Peyer's patch (tissue), 4 donors: Measurements from ENCODE around the gene GPC6. TPM values are rescaled to one million over a fixed set of nuclear protein-coding genes. Genes with fewer than 3 reads are reported as not detected.
"Not testable (repeated sequence)": the region's sequence is repeated elsewhere in the genome, so short reads cannot be mapped to it uniquely, and the experiment has no call there.

Experiments
- DNase-seq, 3 donors: peaks; one replicate each; pipeline ENCODE4 v3.0.0-alpha.2; 2017 to 2019
- H3K27ac ChIP-seq, 4 donors: fragments of 200-600 bp; sonication (generic); one replicate each; pipeline ENCODE4 v1.5.1; 2016 to 2019
- H3K27me3 ChIP-seq, 2 donors: fragments of 200-600 bp; sonication (generic); one replicate each; pipeline ENCODE4 v1.5.1; 2019
- H3K36me3 ChIP-seq, 3 donors: fragments of 200-600 bp; sonication (generic); one replicate each; pipeline ENCODE4 v1.5.1; 2016 to 2019
- H3K4me1 ChIP-seq, 4 donors: fragments of 200-600 bp; sonication (generic); one replicate each; pipeline ENCODE4 v1.5.1; 2016 to 2019
- H3K4me3 ChIP-seq, 4 donors: fragments of 200-600 bp; sonication (generic); 1 replicate in 3 of 4; 2 replicates in 1 of 4; pipeline ENCODE4 v1.5.1; 2016 to 2019; ENCODE audit warnings: mild to moderate bottlenecking in 1 of 4
- H3K9me3 ChIP-seq, 4 donors: fragments of 200-600 bp; sonication (generic); one replicate each; pipeline ENCODE4 v1.5.1; 2016 to 2019; ENCODE audit warnings: mild to moderate bottlenecking in 1 of 4
- POLR2A ChIP-seq, 2 donors: fragments of 450-650 bp; IDR thresholded peaks; one replicate each; pipeline ENCODE4 v1.5.1; 2017; ENCODE audit warnings: antibody characterized with exemption in 2 of 2, mild to moderate bottlenecking in 2 of 2, moderate library complexity in 2 of 2
- total RNA-seq, 4 donors: library from RNA; depleted of rRNA; stranded (reverse); fragments of >200 nt; gene quantifications; one replicate each; pipeline ENCODE4 v1.1.0, GENCODE V29; 2016
- TF ChIP-seq, protein P1 (sequence below), 6 experiments: fragments of 450-650 bp in 4 of 6; fragments of 200-600 bp in 2 of 6; sonication (generic) in 1 of 6; IDR thresholded peaks; one replicate each; pipeline ENCODE4 v1.5.1; 2017 to 2019; ENCODE audit warnings: antibody characterized with exemption in 6 of 6, mild to moderate bottlenecking in 3 of 6, moderate library complexity in 1 of 6

The GPC6 gene
- total RNA-seq, 4 donors from 2014 or later, result 1.6 to 13.2 (median 2.6) TPM

GRCh38 chr13:94204163-94204562, 977.6 kb downstream of the GPC6 start:
- Histone ChIP-seq H3K4me1 (no peaks in the 10 kb centered on the region), H3K9me3 (no peaks in the 10 kb centered on the region), H3K27me3 (no peaks in the 10 kb centered on the region), H3K27ac (no peak overlapping the region), H3K4me3 (no peak overlapping the region), H3K36me3 (no peaks in the 10 kb centered on the region)
- TF ChIP-seq POLR2A (IDR thresholded peaks at IDR 0.05), result no peak
- TF ChIP-seq, protein P1, sequence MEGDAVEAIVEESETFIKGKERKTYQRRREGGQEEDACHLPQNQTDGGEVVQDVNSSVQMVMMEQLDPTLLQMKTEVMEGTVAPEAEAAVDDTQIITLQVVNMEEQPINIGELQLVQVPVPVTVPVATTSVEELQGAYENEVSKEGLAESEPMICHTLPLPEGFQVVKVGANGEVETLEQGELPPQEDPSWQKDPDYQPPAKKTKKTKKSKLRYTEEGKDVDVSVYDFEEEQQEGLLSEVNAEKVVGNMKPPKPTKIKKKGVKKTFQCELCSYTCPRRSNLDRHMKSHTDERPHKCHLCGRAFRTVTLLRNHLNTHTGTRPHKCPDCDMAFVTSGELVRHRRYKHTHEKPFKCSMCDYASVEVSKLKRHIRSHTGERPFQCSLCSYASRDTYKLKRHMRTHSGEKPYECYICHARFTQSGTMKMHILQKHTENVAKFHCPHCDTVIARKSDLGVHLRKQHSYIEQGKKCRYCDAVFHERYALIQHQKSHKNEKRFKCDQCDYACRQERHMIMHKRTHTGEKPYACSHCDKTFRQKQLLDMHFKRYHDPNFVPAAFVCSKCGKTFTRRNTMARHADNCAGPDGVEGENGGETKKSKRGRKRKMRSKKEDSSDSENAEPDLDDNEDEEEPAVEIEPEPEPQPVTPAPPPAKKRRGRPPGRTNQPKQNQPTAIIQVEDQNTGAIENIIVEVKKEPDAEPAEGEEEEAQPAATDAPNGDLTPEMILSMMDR (IDR thresholded peaks at IDR 0.05), result no peak
- no peak for DNase-seq

GRCh38 chr13:94204946-94205345, 978.3 kb downstream of the GPC6 start:
- H3K9me3 ChIP-seq, result no peaks in the 10 kb centered on the region
- TF ChIP-seq, protein P1 (IDR thresholded peaks at IDR 0.05), result no peak
- TF ChIP-seq POLR2A (IDR thresholded peaks at IDR 0.05), result no peak

GRCh38 chr13:94205896-94206295, 979.3 kb downstream of the GPC6 start:
- Histone ChIP-seq H3K36me3 (no peaks in the 10 kb centered on the region), H3K4me1 (no peaks in the 10 kb centered on the region), H3K27me3 (no peaks in the 10 kb centered on the region), H3K9me3 (no peaks in the 10 kb centered on the region), H3K4me3 (no peak overlapping the region), H3K27ac (no peak overlapping the region)
- no peak for DNase-seq
- TF ChIP-seq POLR2A (IDR thresholded peaks at IDR 0.05), result no peak

More at GRCh38 chr13:94204946-94205345, 978.3 kb downstream of the GPC6 start:
- Histone ChIP-seq H3K4me1 (no peaks in the 10 kb centered on the region), H3K4me3 (no peak overlapping the region), H3K36me3 (no peaks in the 10 kb centered on the region), H3K27me3 (no peaks in the 10 kb centered on the region), H3K27ac (no peak overlapping the region)
- DNase-seq, result no peak

GRCh38 chr13:94209117-94209516, 982.5 kb downstream of the GPC6 start:
- H3K4me3 ChIP-seq, result no peak overlapping the region
- no peaks in the 10 kb centered on the region for H3K36me3 ChIP-seq
- H3K9me3 ChIP-seq, result no peaks in the 10 kb centered on the region
- H3K4me1 ChIP-seq, result no peaks in the 10 kb centered on the region
- H3K27me3 ChIP-seq, result no peaks in the 10 kb centered on the region
- TF ChIP-seq, protein P1 (IDR thresholded peaks at IDR 0.05), result no peak
- TF ChIP-seq POLR2A (IDR thresholded peaks at IDR 0.05), result no peak
- no peak for DNase-seq
- no peak overlapping the region for H3K27ac ChIP-seq

- H3K27me3 ChIP-seq, DNase-seq, H3K36me3 ChIP-seq, H3K9me3 ChIP-seq, H3K4me1 ChIP-seq, H3K27ac ChIP-seq, H3K4me3 ChIP-seq: not testable (repeated sequence)
These were observed 983.3 kb downstream of the GPC6 start for GRCh38 chr13:94209913-94210312.

- no peaks in the 10 kb centered on the region for H3K27me3 ChIP-seq
- H3K4me3 ChIP-seq, result no peak overlapping the region
- no peak for DNase-seq
- TF ChIP-seq, protein P1 (IDR thresholded peaks at IDR 0.05), result no peak
- no peak for TF ChIP-seq POLR2A (IDR thresholded peaks at IDR 0.05)
- no peak overlapping the region for H3K27ac ChIP-seq
- no peaks in the 10 kb centered on the region for H3K36me3 ChIP-seq
- no peaks in the 10 kb centered on the region for H3K4me1 ChIP-seq
- no peaks in the 10 kb centered on the region for H3K9me3 ChIP-seq
These were observed 984.2 kb downstream of the GPC6 start for GRCh38 chr13:94210816-94211215.

GRCh38 chr13:94212196-94212595, 985.6 kb downstream of the GPC6 start:
- Histone ChIP-seq H3K4me1 (no peaks in the 10 kb centered on the region), H3K27ac (no peak overlapping the region), H3K4me3 (no peak overlapping the region), H3K36me3 (no peaks in the 10 kb centered on the region), H3K9me3 (no peaks in the 10 kb centered on the region), H3K27me3 (no peaks in the 10 kb centered on the region)
- no peak for DNase-seq
- no peak for TF ChIP-seq POLR2A (IDR thresholded peaks at IDR 0.05)
- TF ChIP-seq, protein P1 (IDR thresholded peaks at IDR 0.05), result no peak
